Kidney (tissue), 14 donors: ENCODE results near the gene NHEJ1. TPM values are rescaled to one million over a fixed set of nuclear protein-coding genes. Genes with fewer than 3 reads are reported as not detected.

ENCODE experiments used
- DNase-seq, 5 donors: peaks; one replicate each; pipeline ENCODE4 v3.0.0-alpha.2; 2013 to 2020
- FAIRE-seq: peaks from 2 replicates; lab custom pipeline; 2012; peaks lifted over from hg19 to GRCh38; lab: Jason Lieb, UNC
- H3K27ac ChIP-seq, 2 donors: one replicate each; pipeline ENCODE4 v1.7.0; 2013; ENCODE audit warnings: low read depth in 2 of 2, low read length in 2 of 2, inconsistent platforms in 1 of 2
- H3K27me3 ChIP-seq: one replicate; pipeline ENCODE4 v1.7.1; 2013; ENCODE audit warnings: low read length, inconsistent platforms; ENCODE audit not compliant: control insufficient read depth, insufficient read depth
- H3K36me3 ChIP-seq, 3 donors: one replicate each; pipeline versions ENCODE4 v1.7.0 to v1.7.1; 2013; ENCODE audit warnings: low read length in 3 of 3, control low read depth in 1 of 3, inconsistent platforms in 1 of 3; ENCODE audit not compliant: insufficient read depth in 3 of 3, control insufficient read depth in 2 of 3
- H3K4me1 ChIP-seq, 3 donors: one replicate each; pipeline versions ENCODE4 v1.7.0 to v1.7.1; 2013; ENCODE audit warnings: low read length in 3 of 3, inconsistent platforms in 1 of 3, low read depth in 1 of 3; ENCODE audit not compliant: control insufficient read depth in 2 of 3, insufficient read depth in 2 of 3
- H3K4me3 ChIP-seq, 3 donors: one replicate each; pipeline versions ENCODE4 v1.7.0 to v1.8.1; 2013; ENCODE audit warnings: low read length in 3 of 3, control low read depth in 1 of 3, inconsistent platforms in 1 of 3
- H3K9ac ChIP-seq, 3 donors: one replicate each; pipeline versions ENCODE4 v1.7.0 to v1.7.1; 2013; ENCODE audit warnings: low read length in 3 of 3, control low read depth in 1 of 3, inconsistent platforms in 1 of 3
- H3K9me3 ChIP-seq, 3 donors: one replicate each; pipeline versions ENCODE4 v1.7.0 to v1.7.1; 2013; ENCODE audit warnings: low read length in 3 of 3, control low read depth in 1 of 3, inconsistent platforms in 1 of 3; ENCODE audit not compliant: control insufficient read depth in 2 of 3, insufficient read depth in 1 of 3
- intact Hi-C: fragments of 100-400 bp; cut with DNase I; formaldehyde crosslinking; loops from one replicate; pipeline ENCODE4 v1.11.1; 2022
- polyA plus RNA-seq: library from polyadenylated mRNA; stranded (reverse); fragments of 350-450 nt; fragmentation: Illumina TruSeq; extraction: RNeasy Lipid Tissue Mini Kit (QIAGEN cat#74804); gene quantifications from one replicate; pipeline ENCODE4 v1.2.3, GENCODE V29; 2014; ENCODE audit warnings: low read depth, low replicate concordance; ENCODE audit not compliant: insufficient read depth
- total RNA-seq: library from RNA; stranded (reverse); fragmentation: NEBNext Ultra II Directional; extraction: Animal tissue kit (Norgen Biotek cat#: 25700); gene quantifications from one replicate; pipeline ENCODE4 v1.2.1, GENCODE V29; 2021
- TF ChIP-seq, protein P1 (sequence below): IDR thresholded peaks from 3 replicates; pipeline ENCODE4 v1.5.1; 2012; ENCODE audit warnings: mild to moderate bottlenecking, moderate library complexity, borderline replicate concordance; ENCODE audit not compliant: insufficient read depth; ENCODE audit errors: extremely low read depth
- donor health status: control.
- donor health status: control.
- donor health status: control.
- donor health status: control.
- donor health status: control.
- donor health status: DM: yes; HTN: yes; CAD: no.
- donor health status: Normal renal cell carcinoma (clear cell type).

Gene NHEJ1
- total and polyA plus RNA-seq, 2 donors from 2014 or later = 17.5 to 17.7 TPM

DNA sequence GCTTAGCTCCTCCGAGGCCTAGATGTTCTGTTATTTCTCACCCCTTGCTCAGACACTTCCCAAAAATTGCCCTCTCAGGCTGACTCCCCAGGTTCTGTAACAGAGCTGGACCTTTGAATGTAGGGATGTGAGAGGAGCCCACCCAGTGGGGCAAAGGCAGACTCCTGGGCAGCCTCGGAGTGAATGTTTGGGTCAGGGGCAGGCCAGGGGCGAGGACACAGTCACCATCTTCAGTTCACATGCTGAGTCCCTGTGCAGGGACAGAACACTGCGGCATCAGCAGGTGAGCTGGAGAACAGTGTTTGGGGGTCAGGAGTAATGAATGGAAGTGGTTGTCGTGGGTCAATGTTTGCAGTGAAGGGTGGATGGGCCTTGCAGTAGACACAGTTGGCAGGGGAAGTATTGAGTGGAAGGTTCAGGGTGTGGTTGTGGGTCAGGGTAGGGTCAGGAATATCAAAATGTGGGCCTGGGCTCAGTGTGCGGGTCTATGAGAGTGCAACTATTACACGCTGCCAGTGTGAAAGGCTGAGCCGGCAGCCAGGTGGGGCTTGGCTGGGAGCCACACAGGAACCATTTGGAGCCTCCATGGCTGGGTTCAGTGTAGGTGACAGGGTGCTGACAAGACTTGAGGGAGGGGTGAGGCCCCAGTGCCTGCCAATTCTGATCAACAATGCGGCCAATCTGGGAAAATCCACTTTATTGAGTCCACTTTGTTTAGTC lies 104.3 kb downstream of the NHEJ1 start:
- TF ChIP-seq, protein P1, sequence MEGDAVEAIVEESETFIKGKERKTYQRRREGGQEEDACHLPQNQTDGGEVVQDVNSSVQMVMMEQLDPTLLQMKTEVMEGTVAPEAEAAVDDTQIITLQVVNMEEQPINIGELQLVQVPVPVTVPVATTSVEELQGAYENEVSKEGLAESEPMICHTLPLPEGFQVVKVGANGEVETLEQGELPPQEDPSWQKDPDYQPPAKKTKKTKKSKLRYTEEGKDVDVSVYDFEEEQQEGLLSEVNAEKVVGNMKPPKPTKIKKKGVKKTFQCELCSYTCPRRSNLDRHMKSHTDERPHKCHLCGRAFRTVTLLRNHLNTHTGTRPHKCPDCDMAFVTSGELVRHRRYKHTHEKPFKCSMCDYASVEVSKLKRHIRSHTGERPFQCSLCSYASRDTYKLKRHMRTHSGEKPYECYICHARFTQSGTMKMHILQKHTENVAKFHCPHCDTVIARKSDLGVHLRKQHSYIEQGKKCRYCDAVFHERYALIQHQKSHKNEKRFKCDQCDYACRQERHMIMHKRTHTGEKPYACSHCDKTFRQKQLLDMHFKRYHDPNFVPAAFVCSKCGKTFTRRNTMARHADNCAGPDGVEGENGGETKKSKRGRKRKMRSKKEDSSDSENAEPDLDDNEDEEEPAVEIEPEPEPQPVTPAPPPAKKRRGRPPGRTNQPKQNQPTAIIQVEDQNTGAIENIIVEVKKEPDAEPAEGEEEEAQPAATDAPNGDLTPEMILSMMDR = no peak
- H3K27me3 ChIP-seq = peaks cover 29% of the 10 kb centered on the region
- no peak overlapping the region for H3K4me3 ChIP-seq
- H3K27ac ChIP-seq = no peak overlapping the region
- FAIRE-seq = no peak
- intact Hi-C loops = loop anchor here (10.0 kb wide), 1 partner anchor 98 kb away; no protein-coding TSS in a partner anchor
- H3K4me1 ChIP-seq = peaks cover 0 to 14% (median 6%) of the 10 kb centered on the region in 3 donors
- no peak for DNase-seq
- peaks cover 0 to 3% (median 0%) of the 10 kb centered on the region in 3 donors for H3K36me3 ChIP-seq
- no peaks in the 10 kb centered on the region for H3K9me3 ChIP-seq
- H3K9ac ChIP-seq = no peak overlapping the region

DNA sequence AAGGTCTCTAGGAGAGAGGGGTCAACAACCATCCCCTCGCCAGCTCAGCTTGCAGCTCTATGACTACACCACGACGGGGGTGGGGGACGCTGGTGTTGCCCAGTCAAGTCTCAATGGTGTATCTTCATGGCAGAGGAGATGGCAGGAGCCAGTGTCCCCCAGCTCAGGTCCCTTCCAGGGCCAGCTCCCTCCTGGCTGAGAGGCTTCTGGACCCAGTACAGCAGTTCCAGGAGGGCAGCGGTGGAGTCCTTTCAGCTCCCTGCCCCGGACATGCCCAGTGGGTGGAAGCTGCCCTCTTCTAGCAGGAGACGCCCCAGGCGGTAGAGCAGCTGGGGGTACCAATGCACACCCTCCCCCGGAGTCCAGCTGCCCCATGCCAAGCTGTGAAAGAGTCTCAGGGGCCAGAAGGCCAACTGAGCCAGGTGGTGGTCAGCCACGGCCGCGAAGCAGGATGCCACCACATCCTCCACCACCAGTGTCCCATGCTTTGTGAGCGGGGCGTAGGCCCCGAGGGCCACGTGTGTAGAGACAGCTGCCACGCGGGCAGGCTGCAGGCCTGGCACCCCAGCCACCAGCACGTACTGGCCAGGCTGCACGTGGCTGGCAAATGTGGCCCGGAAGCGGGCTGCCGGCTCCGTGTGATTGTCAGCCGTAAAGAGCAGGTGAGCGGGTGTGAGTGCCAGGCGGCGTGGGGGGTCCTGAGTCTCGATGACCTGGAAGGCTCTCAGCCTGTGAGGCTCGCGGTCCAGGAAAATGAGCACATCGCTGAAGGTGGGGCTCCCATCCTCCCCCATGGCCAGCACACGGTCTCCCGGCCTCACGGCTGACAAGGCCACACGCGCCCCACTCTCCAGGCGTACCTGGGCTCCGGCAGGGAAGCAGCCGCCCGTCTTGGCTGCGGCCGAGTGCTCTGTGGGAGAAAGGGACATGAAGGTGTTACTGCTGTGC lies 105.4 kb downstream of the NHEJ1 start:
- Histone ChIP-seq H3K4me1 (peaks cover 0 to 14% (median 6%) of the 10 kb centered on the region in 3 donors), H3K9ac (no peak overlapping the region), H3K36me3 (peaks cover 0 to 3% (median 0%) of the 10 kb centered on the region in 3 donors), H3K4me3 (no peak overlapping the region), H3K9me3 (no peaks in the 10 kb centered on the region), H3K27ac (no peak overlapping the region), H3K27me3 (peaks cover 27% of the 10 kb centered on the region)
- FAIRE-seq (no peak), DNase-seq (no peak)
- TF ChIP-seq, protein P1 = no peak
- intact Hi-C loops = loop anchor here (10.0 kb wide), 1 partner anchor 100 kb away; no protein-coding TSS in a partner anchor

DNA sequence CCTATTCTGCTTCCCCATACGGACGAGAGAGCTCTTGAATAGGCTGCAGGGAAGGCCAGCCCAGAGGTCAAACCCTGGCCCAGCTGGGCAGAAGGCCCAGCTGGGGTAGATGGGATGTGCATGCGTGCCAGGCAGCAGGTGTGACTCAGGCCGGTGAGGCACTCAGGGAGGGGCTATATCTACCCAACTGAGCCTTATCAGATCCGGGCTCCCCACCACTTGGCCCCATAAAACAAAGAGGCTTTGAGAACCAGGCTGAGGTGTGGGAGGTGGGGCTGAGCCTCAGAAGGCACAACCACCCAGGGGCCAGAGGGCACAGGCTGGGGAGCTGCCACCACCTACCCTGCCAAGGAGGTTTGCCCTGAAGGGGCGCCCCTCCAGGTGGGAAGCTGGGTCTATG lies 111.3 kb downstream of the NHEJ1 start:
- DNase-seq (no peak), FAIRE-seq (no peak)
- Histone ChIP-seq H3K9ac (no peak overlapping the region), H3K4me3 (no peak overlapping the region), H3K9me3 (no peaks in the 10 kb centered on the region), H3K36me3 (no peaks in the 10 kb centered on the region), H3K27ac (no peak overlapping the region), H3K4me1 (no peaks in the 10 kb centered on the region), H3K27me3 (no peaks in the 10 kb centered on the region)
- intact Hi-C loops = no loop called here
- TF ChIP-seq, protein P1 = no peak
